Central memory CD8-positive, alpha-beta T cell (primary cell): ENCODE data around the gene DNAJC10.

Experiments used
- ATAC-seq: fragments of 150-1000 bp; cut with Tn5 transposase; replicated peaks from 2 replicates; pipeline ENCODE4 v1.10.0; 2022; ENCODE audit warnings: mild to moderate bottlenecking, moderate FRiP score, moderate number of reproducible peaks; ENCODE audit not compliant: poor library complexity, severe bottlenecking; ENCODE audit errors: extremely low read depth
- DNase-seq, 2 donors: peaks; one replicate each; pipeline ENCODE4 v3.0.0; 2021; ENCODE audit warnings: low spot score in 2 of 2
- H3K27ac Mint-ChIP-seq: one replicate; pipeline ENCODE4 v1.8.0; 2022; ENCODE audit warnings: low read depth, mild to moderate bottlenecking, moderate library complexity, mixed read lengths
- H3K27me3 Mint-ChIP-seq: one replicate; pipeline ENCODE4 v1.8.0; 2022; ENCODE audit warnings: mixed read lengths
- H3K36me3 Mint-ChIP-seq: one replicate; pipeline ENCODE4 v1.8.0; 2022; ENCODE audit warnings: mild to moderate bottlenecking, moderate library complexity, mixed read lengths; ENCODE audit not compliant: insufficient read depth
- H3K4me1 Mint-ChIP-seq: one replicate; pipeline ENCODE4 v1.8.0; 2022; ENCODE audit warnings: mixed read lengths
- H3K4me3 Mint-ChIP-seq: one replicate; pipeline ENCODE4 v1.8.0; 2022; ENCODE audit warnings: mild to moderate bottlenecking, moderate library complexity, mixed read lengths
- H3K9me3 Mint-ChIP-seq: one replicate; pipeline ENCODE4 v1.8.0; 2022; ENCODE audit warnings: mixed read lengths

DNAJC10 gene

DNA sequence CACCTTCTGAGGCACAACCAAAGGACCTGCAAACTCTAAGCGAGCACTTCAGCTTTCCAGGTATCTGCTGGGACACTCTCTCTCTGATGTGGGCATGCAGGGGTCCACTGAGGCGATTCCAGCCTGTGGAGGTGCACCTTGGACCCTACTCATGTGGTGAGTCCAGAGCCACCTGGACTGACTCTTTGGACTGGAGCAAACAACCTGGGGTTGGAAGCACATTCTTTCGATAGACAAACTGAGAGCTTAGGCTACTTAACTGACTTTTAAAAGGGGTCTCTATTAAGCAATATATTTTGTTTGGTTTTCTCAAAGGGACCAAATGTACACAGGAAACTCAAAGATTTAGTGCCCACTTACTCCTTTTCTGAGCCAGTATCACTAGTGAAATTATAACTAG is 98.7 kb downstream of the DNAJC10 start:
- Mint-ChIP-seq H3K36me3 (no peaks in the 10 kb centered on the region), H3K4me3 (no peak overlapping the region), H3K9me3 (no peaks in the 10 kb centered on the region), H3K27ac (no peak overlapping the region), H3K4me1 (no peaks in the 10 kb centered on the region), H3K27me3 (peaks cover 56% of the 10 kb centered on the region)
- ATAC-seq: no peak
- DNase-seq: no peak

DNA sequence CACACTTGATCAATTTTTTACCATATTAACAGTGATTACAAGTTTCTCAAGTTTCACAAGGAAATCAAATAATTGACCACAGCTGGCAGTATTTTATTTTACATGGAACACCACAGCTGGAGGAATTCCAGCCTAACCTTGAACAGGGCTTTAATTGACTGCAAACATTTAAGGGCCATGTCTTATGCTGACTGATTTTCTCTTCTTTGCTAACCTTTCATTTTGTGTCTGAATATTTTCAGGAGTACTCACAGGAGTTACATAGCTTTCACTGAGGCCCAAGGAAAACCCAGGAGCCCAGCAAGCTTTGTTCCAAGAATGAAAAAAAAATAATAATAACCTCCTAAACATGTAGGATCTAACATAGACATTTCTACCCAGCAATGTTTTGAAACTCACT is 100.8 kb downstream of the DNAJC10 start:
- H3K27ac Mint-ChIP-seq: no peak overlapping the region
- no peaks in the 10 kb centered on the region for H3K4me1 Mint-ChIP-seq
- DNase-seq (no peak), ATAC-seq (no peak)
- H3K27me3 Mint-ChIP-seq: peaks cover 46% of the 10 kb centered on the region
- H3K36me3 Mint-ChIP-seq: no peaks in the 10 kb centered on the region
- no peak overlapping the region for H3K4me3 Mint-ChIP-seq
- H3K9me3 Mint-ChIP-seq: no peaks in the 10 kb centered on the region

DNA sequence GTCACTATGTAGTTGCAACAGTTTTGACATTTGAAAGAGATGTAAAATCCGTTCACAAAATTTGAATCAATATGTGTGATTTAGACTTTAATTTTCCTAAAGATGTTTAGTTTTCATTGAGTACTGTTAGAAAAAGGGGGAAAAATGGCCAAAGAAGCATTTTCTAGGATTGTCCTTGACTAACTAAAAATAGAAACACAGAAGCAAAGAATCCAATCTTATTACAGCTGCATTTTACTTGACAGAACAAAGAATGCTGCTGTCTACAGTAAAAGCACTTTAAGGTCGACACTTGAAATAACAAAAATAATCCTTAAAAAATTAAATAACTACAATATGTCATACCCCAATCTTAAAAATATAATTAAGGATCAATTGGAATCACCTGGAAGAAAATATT is 101.5 kb downstream of the DNAJC10 start:
- H3K36me3 Mint-ChIP-seq: no peaks in the 10 kb centered on the region
- ATAC-seq (no peak), DNase-seq (no peak)
- no peaks in the 10 kb centered on the region for H3K4me1 Mint-ChIP-seq
- peaks cover 41% of the 10 kb centered on the region for H3K27me3 Mint-ChIP-seq
- H3K9me3 Mint-ChIP-seq: no peaks in the 10 kb centered on the region
- no peak overlapping the region for H3K4me3 Mint-ChIP-seq
- H3K27ac Mint-ChIP-seq: no peak overlapping the region

DNA sequence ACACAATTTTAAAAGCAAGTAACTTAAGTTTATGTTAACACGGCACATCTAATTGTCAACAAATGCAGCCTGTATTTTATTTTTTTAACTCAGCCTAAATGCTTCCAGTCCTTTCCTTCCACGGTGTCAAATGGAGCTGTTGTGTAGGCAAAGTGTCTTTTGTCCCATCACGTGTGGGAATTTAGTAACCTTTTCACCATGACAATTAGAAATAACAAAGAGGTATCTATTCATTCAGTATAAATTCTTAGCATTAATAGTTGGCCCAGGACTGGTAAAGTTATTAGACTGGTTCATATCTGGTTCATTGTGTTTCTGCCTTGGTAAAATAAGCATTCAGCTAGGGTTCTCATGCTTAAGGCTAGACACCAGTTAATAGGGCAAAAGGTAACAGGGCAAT is 102.4 kb downstream of the DNAJC10 start:
- Mint-ChIP-seq H3K27ac (no peak overlapping the region), H3K9me3 (no peaks in the 10 kb centered on the region), H3K36me3 (no peaks in the 10 kb centered on the region), H3K4me3 (no peak overlapping the region), H3K27me3 (peaks cover 48% of the 10 kb centered on the region), H3K4me1 (no peaks in the 10 kb centered on the region)
- ATAC-seq (no peak), DNase-seq (no peak)

DNA sequence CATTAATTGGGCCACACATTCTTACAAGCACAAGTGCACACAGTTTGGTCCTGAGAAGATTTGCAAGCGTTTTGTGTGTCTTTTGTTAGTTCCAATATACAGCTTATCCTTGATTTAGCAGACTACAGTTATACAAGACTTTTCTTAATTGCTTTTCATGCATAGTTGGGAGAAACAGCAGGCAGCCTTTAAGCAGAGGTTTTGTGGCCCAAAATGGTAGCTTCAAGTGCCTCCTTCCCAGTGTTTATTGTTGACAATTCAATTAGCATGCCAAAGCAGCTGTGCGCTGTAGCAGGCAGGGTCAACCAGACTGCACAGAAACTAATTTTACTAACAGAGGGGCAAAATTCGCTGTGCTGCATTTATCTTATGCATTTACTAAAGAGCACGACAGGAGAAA is 102.9 kb downstream of the DNAJC10 start:
- Mint-ChIP-seq H3K27me3 (peaks cover 48% of the 10 kb centered on the region), H3K4me3 (no peak overlapping the region), H3K9me3 (no peaks in the 10 kb centered on the region), H3K4me1 (no peaks in the 10 kb centered on the region), H3K27ac (no peak overlapping the region), H3K36me3 (no peaks in the 10 kb centered on the region)
- ATAC-seq: no peak
- DNase-seq: no peak

DNA sequence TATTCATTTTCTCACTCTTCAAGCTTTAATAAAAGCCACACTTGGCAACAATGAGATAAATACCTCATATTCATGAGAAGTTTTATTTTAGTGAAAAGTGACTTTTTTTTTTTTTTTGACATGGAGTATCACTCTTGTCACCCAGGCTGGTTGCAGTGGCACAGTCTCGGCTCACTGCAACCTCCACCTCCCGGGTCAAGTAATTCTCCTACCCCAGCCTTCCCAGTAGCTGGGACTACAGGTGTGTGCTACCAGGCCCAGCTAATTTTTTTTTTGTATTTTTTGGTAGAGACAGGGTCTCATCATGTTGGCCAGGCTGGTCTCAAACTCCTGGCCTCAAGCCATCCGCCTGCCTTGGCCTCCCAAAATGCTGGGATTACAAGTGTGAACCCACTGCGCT is 103.4 kb downstream of the DNAJC10 start:
- ATAC-seq (no peak), DNase-seq (no peak)
- Mint-ChIP-seq H3K27me3 (peaks cover 48% of the 10 kb centered on the region), H3K27ac (no peak overlapping the region), H3K9me3 (no peaks in the 10 kb centered on the region), H3K4me3 (no peak overlapping the region), H3K36me3 (no peaks in the 10 kb centered on the region), H3K4me1 (no peaks in the 10 kb centered on the region)

DNA sequence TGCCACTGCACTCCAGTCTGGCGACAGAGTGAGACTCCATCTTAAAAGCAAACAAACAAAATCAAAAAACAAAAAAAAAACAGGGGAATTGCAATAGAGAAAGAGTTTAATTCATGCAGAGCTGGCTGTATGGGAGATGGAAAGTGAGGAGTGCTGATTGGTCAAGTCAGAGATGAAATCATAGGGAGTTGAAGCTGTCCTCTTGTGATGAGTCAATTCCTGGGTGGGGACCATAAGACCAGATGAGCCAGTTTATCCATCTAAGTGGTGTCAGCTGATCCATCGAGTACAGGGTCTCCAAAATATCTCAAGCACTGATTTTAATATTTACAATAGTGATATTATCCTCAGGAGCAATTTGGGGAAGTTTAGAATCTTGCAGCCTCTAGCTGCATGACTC is 105.1 kb downstream of the DNAJC10 start:
- ATAC-seq: no peak
- H3K4me3 Mint-ChIP-seq: no peak overlapping the region

DNA sequence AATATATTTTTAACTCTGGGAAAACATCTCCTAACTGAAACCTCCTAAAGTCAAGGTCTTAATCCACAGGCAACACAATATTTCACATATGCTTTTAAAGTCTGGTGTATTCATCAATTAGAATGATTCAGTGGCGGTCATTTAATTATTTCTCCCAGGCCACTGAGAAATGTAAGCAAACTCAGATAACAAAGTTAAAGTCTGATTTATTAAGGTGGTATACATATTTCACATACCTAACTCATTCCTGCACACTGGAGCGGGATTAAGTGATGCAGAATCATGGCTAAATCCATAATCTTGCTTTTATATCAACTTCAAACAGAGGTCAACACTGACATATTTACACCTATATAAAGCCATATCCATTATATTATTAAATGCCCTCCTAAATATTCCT is 106.7 kb downstream of the DNAJC10 start:
- H3K27me3 Mint-ChIP-seq: peaks cover 47% of the 10 kb centered on the region
- no peaks in the 10 kb centered on the region for H3K4me1 Mint-ChIP-seq
- no peak overlapping the region for H3K27ac Mint-ChIP-seq
- no peaks in the 10 kb centered on the region for H3K9me3 Mint-ChIP-seq
- ATAC-seq: no peak
- no peak overlapping the region for H3K4me3 Mint-ChIP-seq
- no peak for DNase-seq
- H3K36me3 Mint-ChIP-seq: no peaks in the 10 kb centered on the region

More for the DNA sequence above, 105.1 kb downstream of the DNAJC10 start:
- Mint-ChIP-seq H3K9me3 (no peaks in the 10 kb centered on the region), H3K4me1 (no peaks in the 10 kb centered on the region), H3K27me3 (peaks cover 39% of the 10 kb centered on the region), H3K36me3 (no peaks in the 10 kb centered on the region), H3K27ac (no peak overlapping the region)
- DNase-seq: no peak

DNA sequence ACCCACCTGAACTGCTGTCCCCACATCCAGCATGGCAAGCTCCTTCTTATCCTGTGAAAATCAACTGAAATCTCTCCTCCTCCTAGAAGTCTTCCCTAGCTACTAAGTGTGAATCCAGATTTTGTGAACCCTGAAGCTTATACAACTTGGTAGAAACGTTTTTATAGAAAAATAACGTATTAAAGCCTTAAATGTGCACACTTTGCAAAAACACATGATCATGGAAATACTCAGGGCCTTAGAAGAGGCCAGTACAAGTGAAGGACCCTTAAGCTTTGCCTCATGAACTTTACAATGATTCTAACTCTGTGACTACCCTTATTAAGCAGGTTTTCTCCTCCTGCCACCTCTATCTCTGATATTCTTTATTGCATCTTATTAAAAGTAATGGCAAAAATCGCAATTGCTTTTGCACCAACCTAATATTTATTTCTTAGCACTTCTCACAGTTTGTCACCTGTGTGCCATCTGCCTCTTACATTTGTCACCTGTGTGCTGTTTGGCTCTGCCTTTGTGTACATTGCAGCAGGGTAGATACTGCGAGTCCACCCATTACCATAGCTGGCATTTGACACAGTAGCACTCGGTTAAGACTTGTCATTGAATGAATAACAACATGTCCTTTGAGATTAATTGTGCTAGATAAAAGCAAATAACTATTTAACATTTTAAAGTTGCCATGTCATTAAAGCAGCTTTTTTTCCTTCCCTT is 108.2 kb downstream of the DNAJC10 start:
- H3K27me3 Mint-ChIP-seq: peaks cover 42% of the 10 kb centered on the region
- no peak overlapping the region for H3K27ac Mint-ChIP-seq
- no peak for DNase-seq
- no peak for ATAC-seq
- no peaks in the 10 kb centered on the region for H3K9me3 Mint-ChIP-seq
- no peaks in the 10 kb centered on the region for H3K4me1 Mint-ChIP-seq
- no peaks in the 10 kb centered on the region for H3K36me3 Mint-ChIP-seq
- no peak overlapping the region for H3K4me3 Mint-ChIP-seq

DNA sequence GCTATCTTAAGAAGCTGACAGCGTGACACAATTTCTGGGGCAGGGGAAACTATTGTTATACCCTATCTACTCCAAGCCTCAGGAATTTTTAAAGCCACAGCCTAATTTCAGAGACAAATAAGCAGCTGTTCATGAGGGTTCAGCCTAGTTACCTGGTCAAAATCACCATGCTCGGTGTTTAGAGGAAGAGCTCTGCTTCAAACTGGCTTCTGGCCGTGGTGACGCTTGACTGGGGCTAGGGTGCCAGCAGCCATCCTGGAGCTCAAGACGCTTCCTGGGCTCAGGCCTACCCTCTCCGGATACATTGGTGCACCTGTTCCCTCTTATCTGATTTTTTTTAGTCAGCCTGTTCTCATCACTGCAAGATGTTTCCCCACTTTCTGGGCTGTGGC is 108.7 kb downstream of the DNAJC10 start:
- peaks cover 48% of the 10 kb centered on the region for H3K27me3 Mint-ChIP-seq
- H3K36me3 Mint-ChIP-seq: no peaks in the 10 kb centered on the region
- no peaks in the 10 kb centered on the region for H3K4me1 Mint-ChIP-seq
- no peaks in the 10 kb centered on the region for H3K9me3 Mint-ChIP-seq
- no peak for ATAC-seq
- H3K27ac Mint-ChIP-seq: no peak overlapping the region
- no peak overlapping the region for H3K4me3 Mint-ChIP-seq
- no peak for DNase-seq

DNA sequence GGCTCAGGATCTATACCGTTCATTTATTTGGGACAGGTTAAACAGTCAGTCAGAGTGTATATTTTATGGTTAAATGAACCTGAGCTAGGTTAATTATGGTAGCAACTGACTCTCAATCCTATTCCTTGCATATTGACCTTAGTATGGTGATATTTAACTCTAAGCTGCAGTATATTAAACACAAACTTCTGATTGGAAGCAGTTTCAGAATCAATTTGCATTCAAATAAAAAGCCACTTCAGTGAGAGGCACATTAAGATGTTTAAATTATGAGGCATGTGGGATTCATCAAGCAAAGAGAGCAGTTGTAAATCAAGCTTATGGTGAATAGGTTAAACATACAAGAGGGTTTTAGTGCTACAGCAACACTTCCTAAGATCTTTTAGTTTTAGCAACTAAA is 110.0 kb downstream of the DNAJC10 start:
- Mint-ChIP-seq H3K4me3 (no peak overlapping the region), H3K36me3 (no peaks in the 10 kb centered on the region), H3K4me1 (no peaks in the 10 kb centered on the region), H3K9me3 (no peaks in the 10 kb centered on the region), H3K27me3 (peaks cover 54% of the 10 kb centered on the region), H3K27ac (no peak overlapping the region)
- ATAC-seq (no peak), DNase-seq (no peak)

DNA sequence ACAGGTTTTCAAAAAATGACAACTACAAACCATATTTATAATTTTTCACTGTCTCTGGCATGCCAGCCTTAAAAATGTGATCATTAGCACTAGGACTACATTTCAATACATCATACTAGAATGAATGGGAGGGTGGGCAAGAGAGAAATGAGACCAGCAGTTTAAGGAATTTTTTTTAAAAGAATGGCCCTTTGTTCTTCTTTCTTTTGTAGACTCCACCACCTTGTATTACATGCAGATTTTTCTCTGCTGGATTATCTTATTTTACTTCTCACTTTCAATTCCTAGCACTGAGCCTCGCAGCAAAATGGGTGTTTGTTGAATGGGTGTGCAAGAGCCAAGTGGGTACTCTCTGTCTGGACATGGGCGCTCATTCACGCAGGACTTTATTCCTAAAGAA is 110.4 kb downstream of the DNAJC10 start:
- H3K27ac Mint-ChIP-seq: no peak overlapping the region
- H3K27me3 Mint-ChIP-seq: peaks cover 54% of the 10 kb centered on the region
- H3K36me3 Mint-ChIP-seq: no peaks in the 10 kb centered on the region
- H3K4me1 Mint-ChIP-seq: no peaks in the 10 kb centered on the region
- no peak for ATAC-seq
- no peak for DNase-seq
- no peaks in the 10 kb centered on the region for H3K9me3 Mint-ChIP-seq
- H3K4me3 Mint-ChIP-seq: no peak overlapping the region

DNA sequence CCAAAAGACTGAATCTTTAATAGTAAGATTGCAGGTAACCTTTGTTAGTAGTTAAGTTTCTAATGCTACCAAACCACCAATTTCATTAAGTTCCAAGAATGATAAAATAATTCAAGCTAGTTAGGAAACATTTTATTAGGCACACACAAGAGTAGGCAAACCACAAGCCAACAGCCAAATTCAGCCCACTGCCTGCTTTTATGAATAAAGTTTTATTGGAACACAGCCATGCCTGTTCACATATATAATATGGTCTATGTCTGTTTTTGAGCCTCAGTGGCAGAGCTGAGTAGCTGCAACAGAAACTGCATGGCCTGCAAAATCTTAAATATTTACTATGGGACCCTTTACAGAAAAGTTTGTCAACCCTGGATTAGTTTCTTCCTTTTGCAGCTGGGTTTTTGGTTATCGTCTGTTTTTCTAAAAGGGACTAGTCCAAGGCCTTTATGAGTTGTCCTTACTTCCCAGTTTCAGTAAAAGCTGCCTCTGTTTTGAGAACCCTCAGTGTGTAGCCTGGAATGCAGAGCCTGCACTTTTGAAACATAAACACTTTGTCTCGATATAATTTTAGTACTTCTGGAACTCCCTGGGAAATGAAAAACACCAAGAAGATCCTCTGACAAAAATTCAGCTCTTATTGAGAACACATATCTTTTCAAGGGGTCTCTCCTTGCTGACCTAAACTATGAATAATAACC is 111.3 kb downstream of the DNAJC10 start:
- H3K27me3 Mint-ChIP-seq: peaks cover 60% of the 10 kb centered on the region
- H3K4me3 Mint-ChIP-seq: no peak overlapping the region
- H3K4me1 Mint-ChIP-seq: no peaks in the 10 kb centered on the region
- no peak overlapping the region for H3K27ac Mint-ChIP-seq
- ATAC-seq (no peak), DNase-seq (no peak)
- H3K36me3 Mint-ChIP-seq: no peaks in the 10 kb centered on the region
- H3K9me3 Mint-ChIP-seq: no peaks in the 10 kb centered on the region
